PC-3 (cell line): ENCODE results near the gene HECW1.

Source experiments
- CTCF ChIP-seq: fragments of 300-600 bp; sonication (generic); conservative IDR thresholded peaks from 2 replicates; pipeline ENCODE4 v1.5.1; 2017; ENCODE audit warnings: antibody characterized with exemption, low read depth, mild to moderate bottlenecking, low read length
- EZH2phosphoT487 ChIP-seq: fragments of 300-600 bp; sonication (generic); IDR thresholded peaks from 2 replicates; pipeline ENCODE4 v1.6.1; 2018; ENCODE audit warnings: mild to moderate bottlenecking, antibody characterized with exemption, low read length, borderline replicate concordance

DNA sequence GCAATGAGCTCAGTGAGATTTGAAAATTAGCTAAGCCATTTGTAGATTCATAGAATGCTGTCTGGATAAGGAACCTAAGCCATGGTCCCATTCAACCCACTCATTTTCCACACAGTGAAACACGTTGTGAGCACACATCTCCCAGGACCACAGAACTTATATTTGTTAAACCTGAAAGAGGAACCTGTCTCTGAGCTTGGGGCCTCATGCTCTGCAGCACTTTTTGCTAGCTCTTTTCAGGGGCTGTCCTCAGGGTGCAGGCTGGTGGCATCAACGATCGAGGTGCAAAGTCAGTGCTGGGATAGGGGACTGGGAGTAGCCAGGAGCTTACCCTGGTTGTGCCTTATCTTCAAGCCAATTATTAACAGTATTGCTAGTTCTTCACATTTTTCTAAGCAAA lies 11.9 kb downstream of the HECW1 start:
- TF ChIP-seq CTCF (no peak), EZH2phosphoT487 (no peak)
